ENCODE data around the gene RPS6KA1.

GRCh38 chr1:26546375-26546774 lies 16.8 kb downstream of the RPS6KA1 start:
- no peak for TF ChIP-seq POLR2A (IDR thresholded peaks at IDR 0.05; ENCODE audit: low read depth, low read length)
- TF ChIP-seq CTCF (conservative IDR thresholded peaks at IDR 0.05; ENCODE audit: low read depth, low read length) = no peak
- TF ChIP-seq RFX5 (IDR thresholded peaks at IDR 0.05; ENCODE audit: low read depth, low read length) = no peak
- TF ChIP-seq MAFK (IDR thresholded peaks at IDR 0.05; ENCODE audit: low read depth, low read length) = no peak
